ENCODE data around the gene PANK2.
"Not testable (repeated sequence)": the region's sequence is repeated elsewhere in the genome, so short reads cannot be mapped to it uniquely, and the experiment has no call there.

The PANK2 gene

DNA sequence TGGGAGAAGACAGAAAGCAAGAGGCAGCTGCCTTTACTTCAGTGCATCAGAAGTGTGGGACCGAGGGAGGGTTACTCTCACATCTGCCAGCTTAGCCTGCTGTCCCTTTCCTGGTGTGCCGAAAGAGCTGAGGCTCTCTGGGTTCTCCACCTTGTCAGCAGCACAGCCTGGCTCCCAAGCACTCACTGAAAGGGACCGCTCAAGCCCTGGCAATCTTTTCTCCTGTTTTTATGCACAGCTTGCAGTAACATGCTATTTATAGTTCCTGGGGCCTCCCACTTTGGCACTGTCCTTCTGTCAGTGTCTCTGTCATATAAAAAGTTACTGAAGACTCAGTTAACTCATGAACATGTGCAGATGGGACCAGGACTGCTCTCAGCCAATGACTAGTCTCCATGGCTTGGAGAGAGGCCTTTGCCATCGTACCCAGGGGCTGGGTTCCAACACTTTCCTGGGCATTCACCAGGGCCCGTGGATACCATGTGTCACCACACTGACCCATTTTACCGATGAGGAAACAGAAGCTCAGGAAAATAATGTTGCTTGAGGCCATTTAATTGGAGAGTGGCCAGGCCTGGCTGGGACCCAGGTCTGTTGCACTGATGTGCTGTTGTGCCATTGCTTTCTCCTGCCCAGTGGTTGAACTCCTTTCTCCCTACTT lies 46.2 kb downstream of the PANK2 start:
- H3K4me3 ChIP-seq (ENCODE audit: low read depth, low read length) = no peak overlapping the region
- TF ChIP-seq, protein P1, sequence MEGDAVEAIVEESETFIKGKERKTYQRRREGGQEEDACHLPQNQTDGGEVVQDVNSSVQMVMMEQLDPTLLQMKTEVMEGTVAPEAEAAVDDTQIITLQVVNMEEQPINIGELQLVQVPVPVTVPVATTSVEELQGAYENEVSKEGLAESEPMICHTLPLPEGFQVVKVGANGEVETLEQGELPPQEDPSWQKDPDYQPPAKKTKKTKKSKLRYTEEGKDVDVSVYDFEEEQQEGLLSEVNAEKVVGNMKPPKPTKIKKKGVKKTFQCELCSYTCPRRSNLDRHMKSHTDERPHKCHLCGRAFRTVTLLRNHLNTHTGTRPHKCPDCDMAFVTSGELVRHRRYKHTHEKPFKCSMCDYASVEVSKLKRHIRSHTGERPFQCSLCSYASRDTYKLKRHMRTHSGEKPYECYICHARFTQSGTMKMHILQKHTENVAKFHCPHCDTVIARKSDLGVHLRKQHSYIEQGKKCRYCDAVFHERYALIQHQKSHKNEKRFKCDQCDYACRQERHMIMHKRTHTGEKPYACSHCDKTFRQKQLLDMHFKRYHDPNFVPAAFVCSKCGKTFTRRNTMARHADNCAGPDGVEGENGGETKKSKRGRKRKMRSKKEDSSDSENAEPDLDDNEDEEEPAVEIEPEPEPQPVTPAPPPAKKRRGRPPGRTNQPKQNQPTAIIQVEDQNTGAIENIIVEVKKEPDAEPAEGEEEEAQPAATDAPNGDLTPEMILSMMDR (IDR thresholded peaks at IDR 0.05; ENCODE audit: control insufficient read depth, extremely low read depth, insufficient read depth) = no peak
- no peak for DNase-seq (ENCODE audit: low read depth)

DNA sequence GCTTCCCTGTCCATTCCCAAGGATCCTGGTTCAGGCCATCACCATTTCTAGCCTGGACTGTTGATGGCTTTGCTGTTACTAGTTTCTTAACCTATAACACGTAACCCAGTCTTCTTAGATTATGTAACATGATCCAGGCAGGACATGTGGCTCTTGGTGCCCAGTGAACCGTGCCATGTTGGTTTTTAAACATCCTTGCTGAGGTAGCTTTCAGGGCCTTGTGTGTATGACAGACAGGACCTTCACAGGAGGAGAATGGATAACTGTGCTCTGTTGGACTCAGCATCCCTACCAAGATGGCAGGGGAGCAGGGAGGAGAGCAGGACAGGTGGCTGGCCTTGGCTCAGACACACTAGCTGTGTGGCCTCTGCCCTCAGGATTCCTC lies 46.8 kb downstream of the PANK2 start:
- no peak overlapping the region for H3K4me3 ChIP-seq (ENCODE audit: low read depth, low read length)
- TF ChIP-seq, protein P1 (IDR thresholded peaks at IDR 0.05; ENCODE audit: control insufficient read depth, extremely low read depth, insufficient read depth) = no peak
- DNase-seq (ENCODE audit: low read depth) = no peak

DNA sequence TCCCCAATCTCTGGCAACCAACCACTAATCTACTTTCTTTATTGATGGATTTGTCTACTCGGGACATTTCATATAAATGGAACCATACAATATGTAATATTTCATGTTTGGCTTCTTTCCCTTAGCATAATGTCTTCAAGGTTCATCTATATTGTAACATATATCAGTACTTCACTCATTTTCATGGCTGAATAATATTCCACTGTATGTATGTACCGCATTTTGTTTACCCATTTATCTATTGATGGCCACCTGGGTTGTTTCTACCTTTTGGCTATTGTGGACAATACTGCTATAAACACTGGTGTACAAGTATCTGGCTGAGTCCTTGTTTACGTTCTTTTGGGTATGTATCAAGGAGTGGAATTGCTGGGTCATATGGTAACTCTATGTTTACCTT lies 48.4 kb downstream of the PANK2 start:
- no peak for DNase-seq (ENCODE audit: low read depth)
- TF ChIP-seq, protein P1 (IDR thresholded peaks at IDR 0.05; ENCODE audit: control insufficient read depth, extremely low read depth, insufficient read depth) = no peak
- H3K4me3 ChIP-seq (ENCODE audit: low read depth, low read length) = no peak overlapping the region

DNA sequence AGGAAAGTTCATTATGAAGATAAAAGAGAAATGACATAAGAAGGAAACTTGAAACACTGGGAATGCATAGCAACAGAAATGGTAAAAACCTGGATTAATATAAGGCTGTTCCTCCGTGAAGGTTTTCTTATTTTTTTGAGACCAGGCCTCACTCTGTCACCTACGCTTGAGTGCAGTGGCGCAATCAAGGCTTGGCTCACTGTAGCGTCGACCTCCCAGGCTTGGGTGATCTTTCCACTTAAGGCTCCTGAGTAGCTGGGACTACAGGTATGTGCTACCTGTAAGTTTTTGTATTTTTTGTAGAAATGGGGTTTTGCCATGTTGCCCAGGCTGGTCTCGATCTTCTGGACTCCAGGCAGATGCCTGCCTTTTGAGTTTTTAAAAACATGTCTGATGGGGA lies 51.7 kb downstream of the PANK2 start:
- DNase-seq (ENCODE audit: low read depth) = no peak
- TF ChIP-seq, protein P1 (IDR thresholded peaks at IDR 0.05; ENCODE audit: control insufficient read depth, extremely low read depth, insufficient read depth) = no peak
- H3K4me3 ChIP-seq (ENCODE audit: low read depth, low read length) = no peak overlapping the region

DNA sequence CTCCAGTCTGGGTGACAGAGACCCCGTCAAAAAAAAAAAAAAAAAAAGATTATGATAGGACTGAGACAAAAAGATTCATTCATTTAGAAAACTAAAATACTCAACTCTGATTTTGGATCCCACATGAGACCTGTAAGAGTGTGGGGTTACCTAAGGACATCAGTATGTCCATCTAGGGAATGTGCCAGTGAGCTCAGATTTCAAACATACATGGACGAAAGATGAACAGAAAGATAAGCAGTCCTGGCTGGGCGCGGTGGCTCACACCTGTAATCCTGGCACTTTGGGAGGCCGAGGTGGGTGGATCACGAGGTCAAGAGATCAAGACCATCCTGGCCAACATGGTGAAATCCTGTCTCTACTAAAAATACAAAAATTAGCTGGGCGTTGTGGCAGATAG lies 57.5 kb downstream of the PANK2 start:
- not testable (repeated sequence) for DNase-seq (ENCODE audit: low read depth); H3K4me3 ChIP-seq (ENCODE audit: low read depth, low read length)

DNA sequence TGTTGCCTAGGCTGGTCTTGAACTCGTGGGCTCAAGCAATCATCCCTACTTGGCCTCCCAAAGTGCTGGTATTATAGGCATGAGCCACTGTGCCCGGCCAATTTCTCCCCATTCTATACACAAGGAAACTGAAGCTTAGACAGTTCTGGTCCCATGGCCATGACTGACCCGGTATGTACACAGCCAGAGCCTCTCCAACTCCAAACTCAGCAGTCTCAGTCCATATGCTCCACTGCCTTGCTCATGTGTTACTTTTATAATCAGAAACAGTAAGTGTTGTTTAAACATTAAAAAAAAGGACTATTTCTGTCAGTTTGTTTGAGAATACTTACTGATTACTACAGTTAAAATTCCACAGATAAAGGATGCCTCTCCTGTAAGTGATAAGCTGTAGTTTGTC lies 75.5 kb downstream of the PANK2 start:
- no peak for DNase-seq (ENCODE audit: low read depth)
- TF ChIP-seq, protein P1 (IDR thresholded peaks at IDR 0.05; ENCODE audit: control insufficient read depth, extremely low read depth, insufficient read depth) = no peak
- no peak overlapping the region for H3K4me3 ChIP-seq (ENCODE audit: low read depth, low read length)

DNA sequence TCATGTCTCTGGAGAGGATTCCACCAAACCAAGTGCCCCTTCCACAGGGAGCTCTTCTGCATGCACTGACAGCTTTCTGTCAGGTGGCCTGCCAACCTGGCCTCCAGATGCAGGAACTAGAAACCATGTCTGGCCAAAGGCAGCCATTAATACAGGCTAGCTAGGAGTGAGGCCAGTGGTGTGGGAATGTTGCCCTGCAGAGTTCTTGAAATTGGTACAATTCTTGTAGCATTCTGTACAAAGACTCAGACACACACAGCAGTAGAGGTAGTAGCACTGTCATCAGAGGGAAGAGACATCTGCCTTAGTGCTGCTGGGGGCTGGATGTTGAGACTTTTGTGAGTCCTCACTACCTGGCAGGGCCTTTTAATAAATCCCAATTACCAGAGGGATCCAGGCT lies 77.4 kb downstream of the PANK2 start:
- TF ChIP-seq, protein P1 (IDR thresholded peaks at IDR 0.05; ENCODE audit: control insufficient read depth, extremely low read depth, insufficient read depth) = no peak
- no peak for DNase-seq (ENCODE audit: low read depth)
- no peak overlapping the region for H3K4me3 ChIP-seq (ENCODE audit: low read depth, low read length)

Data from LNCaP clone FGC (cell line).